ENCODE measurements around the gene OXCT1. TPM values are rescaled to one million over a fixed set of nuclear protein-coding genes. Genes with fewer than 3 reads are reported as not detected.
"Not testable (repeated sequence)": the region's sequence is repeated elsewhere in the genome, so short reads cannot be mapped to it uniquely, and the experiment has no call there.

The OXCT1 gene
- total RNA-seq, 1 donor from 2014 or later = 28.7 TPM

GRCh38 chr5:41773799-41774198, 96.4 kb downstream of the OXCT1 start:
- no peak for DNase-seq (ENCODE audit: low spot score)

- DNase-seq (ENCODE audit: low spot score) = no peak
Measured at GRCh38 chr5:41772785-41773442, 97.3 kb downstream of the OXCT1 start.

GRCh38 chr5:41772056-41772455, 98.2 kb downstream of the OXCT1 start:
- no peak for DNase-seq (ENCODE audit: low spot score)

- DNase-seq (ENCODE audit: low spot score) = no peak
Measured at GRCh38 chr5:41770799-41771198, 99.4 kb downstream of the OXCT1 start.

GRCh38 chr5:41768692-41769091, 101.5 kb downstream of the OXCT1 start:
- DNase-seq (ENCODE audit: low spot score) = no peak

GRCh38 chr5:41764650-41765049, 105.6 kb downstream of the OXCT1 start:
- DNase-seq (ENCODE audit: low spot score) = no peak

- DNase-seq (ENCODE audit: low spot score) = no peak
Measured at GRCh38 chr5:41763574-41763973, 106.7 kb downstream of the OXCT1 start.

GRCh38 chr5:41763081-41763480, 107.1 kb downstream of the OXCT1 start:
- DNase-seq (ENCODE audit: low spot score) = no peak

- DNase-seq (ENCODE audit: low spot score) = no peak
Measured at GRCh38 chr5:41762426-41762825, 107.8 kb downstream of the OXCT1 start.

GRCh38 chr5:41761663-41762062, 108.6 kb downstream of the OXCT1 start:
- no peak for DNase-seq (ENCODE audit: low spot score)

- DNase-seq (ENCODE audit: low spot score) = no peak
Measured at GRCh38 chr5:41755705-41756104, 114.5 kb downstream of the OXCT1 start.

GRCh38 chr5:41754857-41755256, 115.4 kb downstream of the OXCT1 start:
- no peak for DNase-seq (ENCODE audit: low spot score)

GRCh38 chr5:41751867-41752266, 118.4 kb downstream of the OXCT1 start:
- DNase-seq (ENCODE audit: low spot score) = no peak

GRCh38 chr5:41748631-41749030, 121.6 kb downstream of the OXCT1 start:
- DNase-seq (ENCODE audit: low spot score) = no peak

- no peak for DNase-seq (ENCODE audit: low spot score)
Measured at GRCh38 chr5:41747708-41748107, 122.5 kb downstream of the OXCT1 start.

- DNase-seq (ENCODE audit: low spot score) = no peak
Measured at GRCh38 chr5:41747301-41747700, 122.9 kb downstream of the OXCT1 start.

- not testable (repeated sequence) for DNase-seq (ENCODE audit: low spot score)
Measured at GRCh38 chr5:41742608-41743007, 127.6 kb downstream of the OXCT1 start.

- DNase-seq (ENCODE audit: low spot score) = no peak
Measured at GRCh38 chr5:41738710-41739354, 131.4 kb downstream of the OXCT1 start.

- no peak for DNase-seq (ENCODE audit: low spot score)
Measured at GRCh38 chr5:41736641-41737040, 133.6 kb downstream of the OXCT1 start.

- DNase-seq (ENCODE audit: low spot score) = no peak
Measured at GRCh38 chr5:41735213-41735612, 135.0 kb downstream of the OXCT1 start.

GRCh38 chr5:41729381-41729780, 140.8 kb downstream of the OXCT1 start:
- DNase-seq (ENCODE audit: low spot score) = not testable (repeated sequence)

GRCh38 chr5:41728281-41728680, 141.9 kb downstream of the OXCT1 start:
- DNase-seq (ENCODE audit: low spot score) = no peak

GRCh38 chr5:41722359-41722950, 147.8 kb downstream of the OXCT1 start:
- DNase-seq (ENCODE audit: low spot score) = no peak
